ENCODE measurements around the gene KASH5.

GRCh38 chr19:49421878-49422202, 33.8 kb downstream of the KASH5 start:
- TF ChIP-seq CTCF (IDR thresholded peaks at IDR 0.05) (no peak), POLR2A (IDR thresholded peaks at IDR 0.05) (no peak)

Measured in esophagus squamous epithelium (tissue), 4 donors.